H1 (cell line): Measurements from ENCODE around the gene LIMS1.
"Not testable (repeated sequence)": the region's sequence is repeated elsewhere in the genome, so short reads cannot be mapped to it uniquely, and the experiment has no call there.

Source experiments
- NRF1 ChIP-seq: IDR thresholded peaks from 2 replicates; pipeline ENCODE4 v1.6.1; 2011; ENCODE audit warnings: mild to moderate bottlenecking, low read depth, low read length, improper control_type of control experiment
- ZNF274 ChIP-seq: IDR thresholded peaks from 2 replicates; pipeline ENCODE4 v1.7.0; 2012; ENCODE audit warnings: low read length, borderline replicate concordance; ENCODE audit errors: extremely low read depth

GRCh38 chr2:108651468-108651867 lies 117.2 kb downstream of the LIMS1 start:
- not testable (repeated sequence) for TF ChIP-seq ZNF274, NRF1
